HG03558 (cell line): ENCODE measurements around the gene BTF3.
"Not testable (repeated sequence)": the region's sequence is repeated elsewhere in the genome, so short reads cannot be mapped to it uniquely, and the experiment has no call there.

Experiments used
- ATAC-seq: cut with Tn5 transposase; IDR thresholded peaks from one replicate; pipeline ENCODE4 v1.9.1; 2021; ENCODE audit warnings: moderate number of reproducible peaks; ENCODE audit not compliant: unreplicated experiment; ENCODE audit errors: extremely low read depth

Gene BTF3

DNA sequence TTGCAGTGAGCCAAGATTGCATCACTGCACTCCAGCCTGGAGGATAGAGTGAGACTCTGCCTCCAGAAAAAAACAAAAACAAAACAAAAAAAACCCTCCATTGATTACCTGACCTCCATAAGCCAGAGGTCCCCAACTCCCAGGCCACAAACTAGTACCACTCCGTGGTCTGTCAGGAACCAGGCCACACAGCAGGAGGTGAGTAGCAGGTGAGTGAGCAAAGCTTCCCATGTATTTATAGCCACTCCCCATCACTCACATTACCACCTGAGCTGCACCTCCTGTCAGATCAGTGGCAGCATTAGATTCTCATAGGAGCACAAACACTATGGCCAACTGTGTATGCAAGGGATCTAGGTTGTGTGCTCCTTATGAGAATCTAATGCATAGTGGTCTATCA, 13.7 kb upstream of the BTF3 start:
- no peak for ATAC-seq

DNA sequence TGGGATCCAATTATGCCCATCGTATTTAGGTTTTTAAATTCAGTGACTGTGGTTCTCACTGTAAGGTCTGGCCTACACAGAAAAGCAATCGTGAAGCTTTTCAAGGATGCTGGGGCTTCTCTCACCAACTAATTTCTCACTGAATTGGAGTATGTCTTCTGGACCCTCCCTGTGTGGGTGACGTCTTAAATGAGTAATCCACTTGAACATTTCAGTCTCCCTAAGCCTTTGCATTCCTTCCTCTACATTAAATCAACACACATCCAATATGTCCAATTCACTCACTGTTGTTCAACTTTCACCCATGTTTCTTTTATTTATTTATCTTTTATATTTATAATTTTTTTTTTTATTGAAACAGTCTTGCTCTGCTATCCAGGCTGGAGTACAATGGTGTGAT, 12.5 kb upstream of the BTF3 start:
- no peak for ATAC-seq

DNA sequence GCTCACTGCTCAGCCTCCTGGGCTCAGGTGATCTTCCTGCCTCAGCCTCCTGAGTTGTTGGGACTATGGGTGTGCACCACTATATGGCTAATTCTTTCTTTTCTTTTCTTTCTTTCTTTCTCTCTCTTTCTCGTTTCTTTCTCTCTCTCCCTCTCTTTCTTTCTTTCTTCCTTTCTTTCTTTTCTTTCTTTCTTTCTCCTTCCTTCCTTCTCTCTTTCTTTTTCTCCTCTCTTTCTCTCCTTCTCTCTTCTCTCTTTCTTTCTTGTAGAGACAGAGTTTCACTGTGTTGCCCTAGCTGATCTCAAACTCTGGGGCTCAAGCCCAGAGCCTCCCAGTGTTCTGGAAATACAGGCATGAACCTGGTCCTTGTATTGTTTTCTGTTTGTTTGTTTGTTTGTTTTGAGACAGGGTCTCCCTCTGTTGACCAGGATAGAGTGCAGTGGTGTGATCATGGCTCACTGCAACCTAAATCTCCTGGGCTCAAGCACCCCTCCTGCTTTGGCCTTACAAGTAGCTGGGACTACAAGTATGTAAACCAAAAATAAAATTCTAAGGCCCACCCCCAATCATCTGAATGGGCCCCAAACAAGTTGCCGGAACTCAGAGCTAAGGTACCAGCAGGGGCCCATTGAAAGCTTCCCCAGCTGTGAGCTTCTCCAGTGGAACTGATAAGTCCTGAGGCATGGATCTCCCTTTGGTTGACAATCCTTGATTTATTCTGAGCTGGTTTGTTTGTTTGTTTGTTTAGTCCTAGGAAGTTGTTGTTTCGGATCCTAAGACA, 11.9 kb upstream of the BTF3 start:
- no peak for ATAC-seq

DNA sequence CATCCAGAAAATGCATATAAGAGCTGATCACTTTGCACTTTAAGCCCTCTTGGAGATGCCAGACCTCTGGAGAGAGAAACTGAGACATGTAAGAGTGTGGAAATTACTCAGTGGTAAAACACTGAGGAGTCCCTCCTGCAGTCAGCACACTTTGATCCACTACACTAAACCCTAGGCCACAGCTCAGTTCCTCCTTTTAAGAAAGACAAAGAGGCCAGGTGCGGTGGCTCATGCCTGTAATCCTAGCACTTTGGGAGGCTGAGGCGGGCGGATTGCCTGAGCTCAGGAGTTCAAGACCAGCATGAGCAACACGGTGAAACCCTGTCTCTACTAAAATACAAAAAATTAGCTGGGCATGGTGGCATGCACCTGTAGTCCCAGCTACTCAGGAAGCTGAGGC, 11.0 kb upstream of the BTF3 start:
- not testable (repeated sequence) for ATAC-seq

DNA sequence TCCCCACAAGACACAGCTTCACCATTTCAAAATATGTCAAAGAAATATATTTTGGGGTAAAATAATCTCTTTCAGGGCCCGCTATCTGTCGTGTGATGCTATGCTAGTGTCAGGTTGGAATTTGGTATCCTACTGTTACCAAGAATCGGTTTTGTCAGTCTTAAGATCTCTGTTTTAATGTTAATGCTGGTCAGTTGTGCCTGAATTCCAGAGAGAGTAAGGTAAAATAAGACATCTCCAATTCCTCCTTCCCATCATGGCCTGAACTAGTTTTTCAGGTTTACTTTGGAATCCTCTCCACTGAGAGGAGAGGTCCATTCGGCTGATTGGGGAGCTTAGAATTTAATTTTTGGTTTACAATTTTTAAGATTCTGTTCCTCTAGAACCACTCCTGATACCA, 10.4 kb upstream of the BTF3 start:
- no peak for ATAC-seq

DNA sequence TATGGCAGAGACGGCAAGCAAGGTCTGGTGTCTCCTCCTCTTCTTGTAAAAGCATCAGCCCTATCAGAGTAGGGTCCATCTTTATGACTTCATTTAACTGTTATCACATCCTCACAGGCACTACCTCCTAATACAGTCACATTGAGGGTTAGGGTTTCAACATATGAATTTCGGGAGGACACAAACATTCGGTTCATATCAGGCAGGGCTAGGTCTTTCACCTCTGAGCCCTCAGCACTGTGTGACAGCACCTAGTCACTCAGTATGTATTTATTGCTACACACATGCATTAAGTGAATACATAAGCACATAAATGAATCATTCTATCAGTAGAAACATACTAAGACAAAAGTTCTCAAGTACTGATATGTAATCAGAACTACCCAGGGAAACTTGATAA, 9.4 kb upstream of the BTF3 start:
- ATAC-seq: no peak

DNA sequence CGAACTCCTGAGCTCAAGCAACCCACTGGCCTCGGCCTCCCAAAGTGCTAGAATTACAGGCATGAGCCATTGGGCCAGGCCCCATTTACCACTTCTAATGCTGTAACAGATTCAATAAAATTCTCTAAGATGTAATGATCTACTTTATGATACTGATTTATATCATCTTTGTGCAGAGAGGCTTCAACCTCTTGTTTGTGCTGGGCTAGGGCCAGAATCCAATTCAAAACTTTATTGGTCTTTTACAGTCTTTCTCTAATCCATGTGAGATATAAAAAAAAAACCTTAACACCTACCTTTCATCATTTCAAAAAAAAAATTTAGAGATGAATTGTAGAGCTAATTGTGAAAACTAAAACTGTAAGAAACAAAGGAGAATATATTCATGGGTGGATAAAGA, 8.2 kb upstream of the BTF3 start:
- ATAC-seq: no peak

DNA sequence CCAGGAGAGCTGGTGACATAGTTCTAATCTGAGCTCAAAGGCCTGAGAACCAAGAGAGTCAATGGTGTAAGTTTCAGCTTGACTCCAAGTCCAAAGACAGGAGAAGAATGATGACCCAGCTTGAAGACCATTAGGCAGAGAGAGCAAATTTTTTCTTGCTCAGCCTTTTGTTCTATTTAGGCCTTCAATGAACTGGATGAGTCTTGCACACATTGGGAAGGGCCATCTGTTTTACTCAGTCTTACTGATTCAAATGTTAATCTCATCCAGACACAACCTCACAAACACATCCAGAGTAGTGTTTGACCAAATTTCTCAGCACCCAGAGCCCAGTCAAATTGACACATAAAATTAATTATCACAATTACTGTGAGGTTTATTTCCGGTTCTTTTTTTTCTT, 7.1 kb upstream of the BTF3 start:
- no peak for ATAC-seq

DNA sequence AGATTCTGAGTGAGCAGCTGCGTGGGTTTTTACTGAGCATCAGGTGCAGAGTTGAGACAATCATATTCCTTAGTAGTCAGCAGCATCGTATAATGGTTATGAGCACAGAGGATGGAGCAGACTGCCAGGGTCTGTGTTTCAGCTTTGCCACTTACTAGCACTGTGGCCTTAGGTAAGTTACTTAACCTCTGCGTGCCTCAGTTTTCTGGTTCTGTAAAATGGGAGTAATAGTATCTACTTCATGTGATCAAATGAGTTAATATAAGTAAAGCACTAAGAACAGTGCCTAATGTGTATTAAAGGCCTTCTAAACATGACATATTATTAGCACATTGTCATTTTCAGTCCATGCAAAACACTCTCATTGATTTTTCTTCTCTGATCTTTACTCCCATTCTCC, 4.8 kb upstream of the BTF3 start:
- no peak for ATAC-seq

DNA sequence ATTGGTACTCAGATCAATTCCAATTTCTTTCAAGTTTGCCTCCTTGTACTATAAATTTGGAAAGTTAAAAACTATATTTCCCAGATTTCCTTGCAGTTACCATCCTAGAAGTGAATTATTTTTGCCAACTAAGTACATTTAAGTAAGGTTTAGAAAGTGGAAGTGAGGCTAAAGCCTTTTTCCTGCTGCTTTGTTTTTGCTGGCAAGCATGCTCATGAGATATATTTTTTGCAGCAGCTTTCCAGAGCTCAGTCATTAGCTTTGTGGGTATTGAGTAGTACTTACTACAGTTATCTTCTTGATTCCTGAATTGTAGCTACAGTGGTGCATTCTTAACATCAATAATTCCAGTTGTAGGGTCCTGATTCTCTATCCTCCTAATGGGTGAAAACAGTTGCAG, 3.5 kb upstream of the BTF3 start:
- no peak for ATAC-seq

DNA sequence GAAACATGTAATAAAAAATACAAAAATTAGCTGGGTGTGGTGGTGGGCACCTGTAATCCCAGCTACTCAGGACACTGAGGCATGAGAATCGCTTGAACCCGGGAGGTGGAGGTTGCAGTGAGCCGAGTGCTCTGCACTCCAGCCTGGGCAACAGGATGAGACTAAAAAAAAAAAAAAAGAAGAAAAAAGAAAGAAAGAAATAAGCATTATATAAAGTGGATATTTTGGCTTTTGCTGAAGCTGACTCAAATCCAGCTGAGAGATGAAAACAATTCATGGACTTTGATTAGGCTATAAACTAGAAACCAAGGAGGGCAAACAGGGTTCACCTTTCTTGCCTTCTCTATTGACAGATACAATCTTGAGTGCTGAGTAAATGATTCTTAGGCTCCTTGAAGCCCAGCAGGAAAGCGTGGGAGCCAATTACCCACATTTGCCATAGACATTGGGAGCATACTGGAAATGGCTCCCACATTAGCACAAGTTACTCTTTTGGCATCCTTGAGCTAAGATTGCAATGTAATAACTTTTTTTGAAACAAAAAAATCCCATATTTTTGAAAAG, 2.4 kb upstream of the BTF3 start:
- ATAC-seq: no peak

DNA sequence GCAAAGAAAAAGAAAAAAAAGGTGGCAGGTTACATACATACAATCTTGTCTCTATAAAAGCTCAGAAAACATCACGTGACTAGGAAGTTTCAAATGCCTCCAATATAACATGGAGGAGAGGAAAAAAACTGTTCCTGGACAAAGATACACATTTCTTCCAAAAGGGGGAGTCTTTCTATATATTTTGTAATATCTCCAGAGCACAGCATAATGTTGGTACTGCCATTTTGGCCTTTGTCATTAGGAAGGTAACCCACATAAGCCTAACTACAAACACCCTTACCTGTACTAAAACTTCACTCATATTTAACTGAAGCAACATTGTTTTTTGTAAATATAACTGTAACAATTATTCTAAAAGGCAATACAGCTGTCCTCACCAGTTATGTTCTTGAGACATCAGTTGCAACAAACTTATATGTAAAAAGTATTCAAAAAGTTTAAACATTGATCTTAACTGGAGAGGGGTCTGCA, 1.2 kb upstream of the BTF3 start:
- ATAC-seq: no peak

DNA sequence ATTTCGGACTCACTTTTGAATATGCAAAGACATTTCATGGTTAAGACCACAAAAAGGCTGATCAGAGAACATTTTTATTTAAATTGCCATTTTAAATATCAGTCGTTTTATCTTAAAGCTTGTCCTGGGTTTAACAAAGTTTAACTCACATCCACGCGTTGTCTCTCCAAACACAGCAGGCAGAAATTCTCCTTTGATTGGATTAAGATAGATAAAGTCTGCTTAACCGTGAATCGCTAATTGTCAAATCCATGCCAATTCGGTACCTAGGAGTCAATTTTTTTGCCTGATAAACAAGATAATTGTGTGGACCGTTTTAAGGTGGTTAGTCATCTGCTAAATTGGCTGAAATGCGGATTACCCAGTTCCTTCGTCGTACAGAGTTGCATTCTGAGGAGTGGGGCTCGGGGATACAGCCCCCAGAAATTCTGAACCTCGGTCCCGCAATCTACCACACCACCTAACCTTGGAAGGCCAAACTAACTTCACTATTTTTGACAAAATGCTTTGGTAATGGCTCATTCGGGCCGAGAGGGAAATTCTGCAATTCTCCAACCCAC, 665 bp upstream of the BTF3 start:
- no peak for ATAC-seq

DNA sequence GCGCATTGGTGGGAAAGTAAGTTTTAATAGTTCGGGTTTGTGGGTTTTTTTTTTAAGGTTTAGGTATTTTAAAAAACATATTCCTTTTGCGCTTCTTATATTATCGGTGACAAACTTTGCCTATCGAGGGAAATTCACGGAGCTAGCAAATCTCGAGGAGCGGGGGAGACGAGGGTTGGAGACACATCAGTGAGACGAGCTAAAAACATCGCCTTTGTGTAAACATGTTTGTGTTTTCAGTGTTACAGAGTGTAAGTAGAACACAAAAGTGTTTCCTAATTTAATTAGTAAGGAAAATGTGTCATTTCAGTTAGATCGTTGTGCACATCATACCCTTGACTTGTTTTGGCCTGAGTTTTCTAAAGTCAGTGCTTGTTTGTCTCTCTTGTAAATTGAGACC, 945 bp downstream of the BTF3 start:
- no peak for ATAC-seq

DNA sequence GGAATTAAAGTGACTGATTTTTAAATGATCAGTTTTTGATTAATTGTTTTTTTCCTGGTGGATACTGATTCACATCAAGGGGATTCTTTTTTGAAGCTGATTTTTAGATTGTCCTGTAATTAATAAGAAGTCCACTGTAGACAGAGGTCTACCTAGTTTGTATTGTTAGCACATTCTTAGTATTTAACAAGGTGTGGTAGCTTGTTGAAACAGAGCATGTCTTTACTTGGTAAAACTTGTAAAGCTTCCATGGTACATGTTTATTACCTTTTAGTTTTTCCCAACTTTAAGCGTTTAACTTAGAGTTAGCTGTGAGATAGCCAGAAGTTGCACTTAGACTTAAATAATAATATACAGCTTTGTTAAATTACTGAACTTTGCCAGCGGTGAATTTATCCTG, 1.5 kb downstream of the BTF3 start:
- ATAC-seq: no peak

DNA sequence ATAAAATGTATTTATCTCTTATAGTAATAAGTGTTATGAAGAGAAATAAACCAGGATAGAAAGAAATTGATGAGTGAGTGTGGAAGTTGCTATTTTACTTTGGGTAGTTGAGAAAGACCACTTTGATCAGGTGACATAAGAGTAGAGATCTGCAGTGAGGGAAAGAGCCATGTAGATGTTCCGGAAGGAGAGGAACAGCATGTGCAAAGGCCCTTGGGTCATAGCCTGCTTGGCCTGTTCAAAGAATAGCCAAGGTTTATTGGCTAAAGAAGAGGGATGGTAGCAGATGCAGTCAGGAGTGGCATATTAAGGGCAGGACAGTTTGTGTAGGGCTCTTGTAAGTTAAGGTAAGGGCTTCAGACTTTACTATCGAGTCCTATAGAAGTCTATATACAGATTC, 3.2 kb downstream of the BTF3 start:
- no peak for ATAC-seq

DNA sequence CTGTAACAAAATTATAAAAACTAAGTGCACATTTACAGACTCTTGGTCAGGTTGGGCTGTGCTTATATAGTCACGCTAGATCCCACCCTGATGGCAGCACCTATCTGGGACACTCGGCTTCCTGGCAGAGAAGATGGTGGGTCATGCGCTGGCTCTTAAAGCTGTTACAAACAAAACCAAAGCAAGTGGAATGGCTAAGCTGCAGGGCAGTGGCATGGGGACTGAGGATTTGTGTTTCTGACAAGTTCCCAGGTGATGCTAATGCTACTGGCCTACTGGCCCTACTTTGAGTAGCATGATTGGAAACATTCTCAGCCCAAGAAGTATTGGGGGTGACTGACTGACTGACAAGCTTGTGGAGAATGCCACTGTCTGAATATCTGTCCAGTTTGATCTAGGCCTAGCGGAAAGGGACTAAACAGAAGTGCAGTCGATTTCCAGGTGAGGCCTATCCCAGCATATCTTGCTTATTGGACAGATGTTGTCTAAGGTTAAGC, 8.3 kb downstream of the BTF3 start:
- no peak for ATAC-seq

DNA sequence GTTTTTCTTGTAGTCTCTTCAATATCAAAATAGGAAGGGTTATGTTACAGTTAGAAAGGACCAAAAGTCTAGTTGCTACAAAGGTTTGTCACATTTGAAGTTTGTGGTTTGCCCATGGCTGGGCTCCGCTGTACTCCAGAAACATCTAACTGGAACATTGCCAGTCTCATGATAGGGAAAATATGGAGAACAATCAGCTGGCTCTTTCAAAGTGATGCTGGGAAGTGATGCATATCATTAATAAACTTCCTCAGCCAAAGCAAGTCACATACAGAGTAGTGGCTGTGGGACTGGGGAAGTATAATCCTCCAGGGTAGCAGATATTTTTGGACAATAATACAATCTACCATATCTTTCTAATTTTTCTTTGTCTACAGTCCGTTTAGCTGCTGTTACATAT, 8.8 kb downstream of the BTF3 start:
- ATAC-seq: no peak

DNA sequence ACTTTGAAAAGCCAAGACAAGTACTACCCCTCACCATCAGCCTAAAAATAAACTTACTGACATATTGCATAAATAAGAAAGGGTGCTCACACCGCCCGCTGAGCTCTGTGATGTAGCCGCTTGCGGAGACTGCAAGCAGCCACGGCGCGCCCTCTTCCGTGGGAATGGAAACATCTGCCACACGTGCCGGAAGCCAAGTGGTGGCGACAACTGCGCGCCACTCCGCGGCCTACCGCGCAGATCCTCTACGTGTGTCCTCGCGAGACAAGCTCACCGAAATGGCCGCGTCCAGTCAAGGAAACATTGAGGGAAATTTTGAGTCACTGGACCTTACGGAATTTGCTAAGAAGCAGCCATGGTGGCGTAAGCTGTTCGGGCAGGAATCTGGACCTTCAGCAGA, 10.3 kb downstream of the BTF3 start:
- not testable (repeated sequence) for ATAC-seq

DNA sequence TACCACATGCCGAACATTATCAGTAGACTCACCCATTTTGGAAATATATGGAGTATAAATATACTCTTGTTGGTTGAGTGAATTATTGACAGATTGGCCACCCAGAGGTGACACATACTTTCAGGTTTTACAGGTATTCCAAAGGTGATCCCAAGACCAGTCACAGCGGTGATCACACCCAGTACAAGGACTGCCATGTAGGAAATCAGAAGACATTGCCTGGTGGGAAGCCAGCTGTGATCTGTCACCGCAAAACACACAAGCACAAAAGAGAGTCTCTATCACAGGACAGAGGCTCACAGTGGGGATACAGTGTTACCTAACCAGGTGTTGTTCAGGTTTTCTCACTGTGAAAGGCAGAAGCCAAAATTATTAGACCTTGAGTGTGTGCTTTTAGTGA, 15.8 kb downstream of the BTF3 start:
- no peak for ATAC-seq

DNA sequence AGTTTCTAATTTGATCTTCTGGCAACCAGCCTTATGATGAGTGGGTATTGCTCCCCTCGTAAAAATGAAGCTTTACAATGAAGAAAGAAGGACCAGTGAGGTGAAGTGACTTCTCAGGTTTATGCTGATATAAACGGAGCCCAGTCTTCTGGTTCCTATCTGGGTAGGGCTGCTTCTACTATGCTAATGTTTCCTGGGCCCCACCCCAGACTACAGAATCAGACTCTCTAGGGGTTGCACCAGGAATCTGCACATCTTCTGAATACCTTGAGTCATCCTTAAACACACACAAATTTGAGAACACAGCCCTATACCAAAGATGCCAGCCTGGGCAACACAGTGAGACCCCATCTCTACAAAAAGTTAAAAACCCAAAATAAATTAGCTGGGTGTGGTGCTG, 16.2 kb downstream of the BTF3 start:
- no peak for ATAC-seq

DNA sequence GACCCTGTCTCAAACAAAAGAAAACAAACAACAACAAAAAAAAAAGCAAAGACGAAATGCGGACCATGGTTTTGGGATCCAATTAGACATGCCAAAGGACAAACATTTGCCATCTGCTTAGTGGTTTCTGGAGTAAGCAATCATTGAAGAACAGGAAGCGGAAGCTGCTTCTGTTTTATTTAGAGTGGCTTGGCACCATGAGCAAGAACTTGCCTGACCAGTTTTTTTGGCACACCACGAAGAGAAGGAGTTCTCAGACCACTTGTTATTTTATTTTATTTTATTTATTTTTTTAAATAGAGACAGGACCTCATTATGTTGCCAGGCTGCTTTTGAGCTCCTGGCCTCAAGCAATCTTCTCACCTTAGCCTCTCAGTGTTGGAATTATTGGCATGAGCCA, 17.0 kb downstream of the BTF3 start:
- ATAC-seq: no peak
